Osteoblast (primary cell): ENCODE data around the gene PPP4R1. TPM values are rescaled to one million over a fixed set of nuclear protein-coding genes. Genes with fewer than 3 reads are reported as not detected.

Experiments
- DNase-seq: peaks from one replicate; pipeline ENCODE4 v3.0.0; 2011; ENCODE audit warnings: low spot score, mixed read lengths; ENCODE audit not compliant: insufficient read length; ENCODE audit errors: missing footprints
- H2AFZ ChIP-seq: 2 replicates; pipeline ENCODE4 v1.6.0; 2011; ENCODE audit warnings: mild to moderate bottlenecking, low read length
- H3K27ac ChIP-seq: 2 replicates; pipeline ENCODE4 v1.5.1; 2011; ENCODE audit warnings: mild to moderate bottlenecking, low read depth, low read length, moderate library complexity
- H3K27me3 ChIP-seq: 2 replicates; pipeline ENCODE4 v1.6.0; 2012; ENCODE audit warnings: mild to moderate bottlenecking, control low read depth, inconsistent platforms, low read length, moderate library complexity; ENCODE audit not compliant: insufficient read depth
- H3K36me3 ChIP-seq: 2 replicates; pipeline ENCODE4 v1.5.1; 2011; ENCODE audit warnings: mild to moderate bottlenecking, low read length, control low read depth, moderate library complexity; ENCODE audit not compliant: insufficient read depth
- H3K4me1 ChIP-seq: 2 replicates; pipeline ENCODE4 v1.5.1; 2011; ENCODE audit warnings: mild to moderate bottlenecking, low read length, control low read depth, moderate library complexity; ENCODE audit not compliant: insufficient read depth
- H3K4me2 ChIP-seq: 2 replicates; pipeline ENCODE4 v1.6.0; 2011; ENCODE audit warnings: mild to moderate bottlenecking, low read length; ENCODE audit not compliant: insufficient read depth
- H3K4me3 ChIP-seq: fragments of 200-600 bp; sonication (generic); 3 replicates; pipeline ENCODE4 v1.5.1; 2012; ENCODE audit warnings: mild to moderate bottlenecking, low read length, inconsistent platforms; ENCODE audit not compliant: insufficient read depth
- H3K79me2 ChIP-seq: 2 replicates; pipeline ENCODE4 v1.6.0; 2012; ENCODE audit warnings: mild to moderate bottlenecking, low read length, control low read depth, inconsistent platforms; ENCODE audit not compliant: insufficient read depth
- H3K9me3 ChIP-seq: 2 replicates; pipeline ENCODE4 v1.5.1; 2011; ENCODE audit warnings: low read depth, low read length, control low read depth
- H4K20me1 ChIP-seq: 2 replicates; pipeline ENCODE4 v1.6.0; 2012; ENCODE audit warnings: mild to moderate bottlenecking, low read length, control low read depth; ENCODE audit not compliant: insufficient read depth
- total RNA-seq: library from RNA; depleted of rRNA; stranded (reverse); fragments of >200 nt; gene quantifications from 2 replicates; pipeline ENCODE4 v1.2.3, GENCODE V29; 2012
- TF ChIP-seq, protein P1 (sequence below): IDR thresholded peaks from 2 replicates; pipeline ENCODE4 v1.5.1; 2011; ENCODE audit warnings: mild to moderate bottlenecking, low read depth, low read length, moderate library complexity; ENCODE audit errors: extremely low read depth

PPP4R1 gene
- total RNA-seq, 1 donor: 143 TPM

DNA sequence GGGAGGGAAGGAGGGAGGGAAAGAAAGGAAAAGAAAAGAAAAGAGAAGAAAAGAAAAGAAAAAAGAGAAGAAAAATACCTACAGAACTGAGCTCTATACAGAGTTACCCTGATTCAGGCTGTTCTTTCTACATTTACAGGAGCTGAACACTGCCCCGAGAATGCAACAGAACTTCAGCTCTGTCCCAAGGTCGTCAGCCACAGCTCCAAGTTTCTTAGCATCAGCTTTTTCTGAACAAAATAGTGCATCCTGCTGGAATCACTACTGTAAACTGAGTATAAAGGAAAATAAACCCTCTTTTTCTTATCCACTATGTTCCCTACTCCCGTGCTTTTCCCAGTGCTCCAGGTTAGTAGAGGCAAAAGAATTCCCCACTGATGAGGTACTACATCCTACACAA lies 4.7 kb upstream of the PPP4R1 start:
- H3K27ac ChIP-seq: peak overlapping the region; percentile 76
- no peaks in the 10 kb centered on the region for H3K79me2 ChIP-seq
- H3K9me3 ChIP-seq: no peaks in the 10 kb centered on the region
- no peaks in the 10 kb centered on the region for H3K36me3 ChIP-seq
- peak overlapping the region; percentile 53 for H2AFZ ChIP-seq
- no peaks in the 10 kb centered on the region for H4K20me1 ChIP-seq
- H3K4me3 ChIP-seq: peak overlapping the region; percentile 21
- H3K4me2 ChIP-seq: peak overlapping the region; percentile 60
- H3K4me1 ChIP-seq: peaks cover 34% of the 10 kb centered on the region
- H3K27me3 ChIP-seq: no peaks in the 10 kb centered on the region
- DNase-seq: no peak
- TF ChIP-seq, protein P1, sequence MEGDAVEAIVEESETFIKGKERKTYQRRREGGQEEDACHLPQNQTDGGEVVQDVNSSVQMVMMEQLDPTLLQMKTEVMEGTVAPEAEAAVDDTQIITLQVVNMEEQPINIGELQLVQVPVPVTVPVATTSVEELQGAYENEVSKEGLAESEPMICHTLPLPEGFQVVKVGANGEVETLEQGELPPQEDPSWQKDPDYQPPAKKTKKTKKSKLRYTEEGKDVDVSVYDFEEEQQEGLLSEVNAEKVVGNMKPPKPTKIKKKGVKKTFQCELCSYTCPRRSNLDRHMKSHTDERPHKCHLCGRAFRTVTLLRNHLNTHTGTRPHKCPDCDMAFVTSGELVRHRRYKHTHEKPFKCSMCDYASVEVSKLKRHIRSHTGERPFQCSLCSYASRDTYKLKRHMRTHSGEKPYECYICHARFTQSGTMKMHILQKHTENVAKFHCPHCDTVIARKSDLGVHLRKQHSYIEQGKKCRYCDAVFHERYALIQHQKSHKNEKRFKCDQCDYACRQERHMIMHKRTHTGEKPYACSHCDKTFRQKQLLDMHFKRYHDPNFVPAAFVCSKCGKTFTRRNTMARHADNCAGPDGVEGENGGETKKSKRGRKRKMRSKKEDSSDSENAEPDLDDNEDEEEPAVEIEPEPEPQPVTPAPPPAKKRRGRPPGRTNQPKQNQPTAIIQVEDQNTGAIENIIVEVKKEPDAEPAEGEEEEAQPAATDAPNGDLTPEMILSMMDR: no peak

DNA sequence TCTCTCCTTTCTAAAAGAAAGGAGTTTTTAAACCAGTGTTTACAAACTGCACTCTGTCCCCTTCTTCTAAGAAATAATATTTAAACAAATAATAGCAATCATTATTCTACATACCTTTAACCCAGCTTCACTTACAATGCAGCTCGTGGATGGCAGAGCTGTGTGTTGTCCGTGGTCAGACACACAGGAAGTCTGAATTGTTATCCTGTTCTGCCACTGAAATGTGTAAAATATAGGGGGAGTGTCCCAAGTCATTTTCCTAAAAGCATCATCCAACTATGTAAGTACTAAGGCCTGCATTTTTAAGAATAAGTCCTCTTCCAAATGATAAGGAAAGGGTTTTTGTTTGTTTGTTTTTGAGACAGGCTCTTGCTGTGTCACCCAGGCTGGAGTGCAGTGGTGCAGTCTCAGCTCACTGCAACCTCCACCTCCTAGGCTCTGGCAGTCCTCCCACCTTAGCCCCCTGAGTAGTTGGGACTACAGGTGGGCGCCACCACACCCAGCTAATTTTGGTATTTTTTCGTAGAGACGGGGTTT lies 2.7 kb upstream of the PPP4R1 start:
- Histone ChIP-seq H3K4me1 (peaks cover 46% of the 10 kb centered on the region), H3K79me2 (peaks cover 18% of the 10 kb centered on the region), H3K4me2 (peak overlapping the region; percentile 60), H3K27me3 (no peaks in the 10 kb centered on the region), H3K36me3 (no peaks in the 10 kb centered on the region), H2AFZ (peak overlapping the region; percentile 64), H3K4me3 (no peak overlapping the region), H3K27ac (peak overlapping the region; percentile 76), H4K20me1 (peaks cover 13% of the 10 kb centered on the region), H3K9me3 (no peaks in the 10 kb centered on the region)
- TF ChIP-seq, protein P1: no peak
- DNase-seq: no peak

- H3K4me3 ChIP-seq: no peak overlapping the region
- no peaks in the 10 kb centered on the region for H3K9me3 ChIP-seq
- DNase-seq: peak; percentile 92
- TF ChIP-seq, protein P1: no peak
- H3K36me3 ChIP-seq: peaks cover 5% of the 10 kb centered on the region
- no peak overlapping the region for H2AFZ ChIP-seq
- H3K79me2 ChIP-seq: peaks cover 28% of the 10 kb centered on the region
- H3K4me2 ChIP-seq: no peak overlapping the region
- H3K4me1 ChIP-seq: peaks cover 46% of the 10 kb centered on the region
- H4K20me1 ChIP-seq: peaks cover 22% of the 10 kb centered on the region
- H3K27ac ChIP-seq: peak overlapping the region; percentile 76
- no peaks in the 10 kb centered on the region for H3K27me3 ChIP-seq
These were observed 1.7 kb upstream of the PPP4R1 start for GRCh38 chr18:9616049-9616448.

- peaks cover 35% of the 10 kb centered on the region for H3K79me2 ChIP-seq
- peak overlapping the region; percentile 76 for H3K27ac ChIP-seq
- no peaks in the 10 kb centered on the region for H3K9me3 ChIP-seq
- DNase-seq: no peak
- H4K20me1 ChIP-seq: peaks cover 29% of the 10 kb centered on the region
- peak overlapping the region; percentile 71 for H2AFZ ChIP-seq
- peaks cover 46% of the 10 kb centered on the region for H3K4me1 ChIP-seq
- H3K36me3 ChIP-seq: peaks cover 10% of the 10 kb centered on the region
- H3K4me2 ChIP-seq: peak overlapping the region; percentile 79
- H3K27me3 ChIP-seq: no peaks in the 10 kb centered on the region
- peak overlapping the region; percentile 71 for H3K4me3 ChIP-seq
- TF ChIP-seq, protein P1: no peak
These were observed 980 bp upstream of the PPP4R1 start for GRCh38 chr18:9615280-9615797.
